Limb (tissue), 2 donors: ENCODE measurements around the gene KRT80.

Source experiments
- DNase-seq, 2 donors: peaks; one replicate each; pipeline ENCODE4 v3.0.0-alpha.2; 2016; ENCODE audit errors: extremely low spot score in 2 of 2

The KRT80 gene

GRCh38 chr12:52229836-52230343, 38.1 kb upstream of the KRT80 start:
- no peak for DNase-seq

- DNase-seq = no peak
Observed at GRCh38 chr12:52228931-52229330, 37.1 kb upstream of the KRT80 start.

DNA sequence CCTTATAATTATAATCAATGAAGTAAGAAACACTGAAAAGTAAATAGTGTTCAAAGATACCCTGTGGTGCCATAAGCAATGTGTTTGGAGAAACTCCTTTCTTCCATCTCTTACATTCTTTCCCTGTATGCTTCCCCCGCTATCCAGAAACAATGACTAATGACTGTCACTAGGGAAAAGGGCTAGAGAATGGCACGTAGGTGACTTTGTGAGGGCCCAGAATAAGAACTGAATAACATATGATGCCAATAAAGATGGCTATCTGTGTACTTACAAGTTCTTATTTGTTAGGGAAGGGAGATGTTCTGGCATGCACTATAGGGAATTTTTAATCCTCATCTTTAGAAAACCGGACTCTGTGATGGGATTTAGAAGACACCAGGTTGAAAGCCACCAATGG, 36.6 kb upstream of the KRT80 start:
- no peak for DNase-seq

DNA sequence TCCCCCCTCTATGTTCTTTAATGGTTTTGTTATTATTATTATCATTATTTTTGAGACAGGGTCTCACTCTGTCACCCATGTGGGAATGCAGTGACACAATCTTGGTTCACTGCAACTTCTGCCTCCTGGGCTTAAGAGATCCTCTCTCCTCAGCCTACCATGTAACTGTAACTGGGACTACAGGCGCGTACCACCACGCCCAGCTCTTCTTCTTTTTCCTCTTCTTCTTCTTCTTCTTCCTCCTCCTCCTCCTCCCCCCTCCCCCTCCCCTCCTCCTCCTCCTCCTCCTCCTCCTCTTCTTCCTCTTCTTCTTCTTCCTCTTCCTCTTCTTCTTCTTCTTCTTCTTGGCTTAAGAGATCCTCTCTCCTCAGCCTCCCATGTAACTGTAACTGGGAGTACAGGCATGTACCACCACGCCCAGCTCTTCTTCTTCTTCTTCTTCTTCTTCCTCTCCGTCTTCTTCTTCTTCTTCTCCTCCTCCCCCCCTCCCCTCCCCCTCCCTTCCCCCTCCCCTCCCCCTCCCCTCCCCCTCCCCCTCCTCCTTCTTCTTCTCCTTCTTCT, 35.9 kb upstream of the KRT80 start:
- DNase-seq = no peak

DNA sequence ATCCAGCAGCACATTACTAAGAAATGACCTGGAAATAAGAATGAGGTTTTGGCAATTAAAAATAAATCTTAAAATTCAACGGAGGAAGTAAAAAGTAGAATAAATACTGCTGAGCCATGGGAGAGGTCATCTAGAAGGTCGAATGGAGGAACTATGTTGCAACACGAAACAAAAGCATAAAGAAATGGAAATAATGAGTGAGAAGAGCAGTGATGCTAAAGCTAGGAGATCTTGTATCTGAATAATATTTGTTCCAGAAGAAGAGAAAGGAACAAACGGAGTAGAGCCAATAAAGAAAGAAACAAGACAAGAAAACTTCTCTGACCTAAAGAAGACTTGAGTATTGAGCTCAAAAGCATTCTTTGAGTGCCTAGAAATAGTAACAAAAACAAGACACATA, 34.6 kb upstream of the KRT80 start:
- no peak for DNase-seq

DNA sequence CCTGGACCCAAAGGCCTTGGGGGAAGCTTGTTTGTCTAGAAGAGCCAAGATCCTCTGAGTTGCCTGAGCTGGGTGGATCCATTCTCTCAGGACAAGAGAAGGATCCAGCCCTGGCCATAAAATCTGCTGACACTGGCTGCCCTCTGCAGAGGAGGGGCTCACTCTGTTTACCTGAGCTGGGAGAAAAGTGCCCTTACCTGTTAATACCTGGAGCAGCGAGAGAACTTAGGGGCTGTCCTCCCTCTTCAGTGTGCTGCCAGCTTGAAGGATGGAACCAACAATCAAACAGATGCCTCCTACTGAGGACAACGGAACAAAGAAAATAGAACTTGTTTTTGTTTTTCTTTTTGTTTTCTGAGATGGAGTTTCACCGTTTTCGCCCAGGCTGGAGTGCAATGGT, 33.9 kb upstream of the KRT80 start:
- DNase-seq = no peak

- DNase-seq = no peak
Observed at GRCh38 chr12:52224151-52224550, 32.3 kb upstream of the KRT80 start.

DNA sequence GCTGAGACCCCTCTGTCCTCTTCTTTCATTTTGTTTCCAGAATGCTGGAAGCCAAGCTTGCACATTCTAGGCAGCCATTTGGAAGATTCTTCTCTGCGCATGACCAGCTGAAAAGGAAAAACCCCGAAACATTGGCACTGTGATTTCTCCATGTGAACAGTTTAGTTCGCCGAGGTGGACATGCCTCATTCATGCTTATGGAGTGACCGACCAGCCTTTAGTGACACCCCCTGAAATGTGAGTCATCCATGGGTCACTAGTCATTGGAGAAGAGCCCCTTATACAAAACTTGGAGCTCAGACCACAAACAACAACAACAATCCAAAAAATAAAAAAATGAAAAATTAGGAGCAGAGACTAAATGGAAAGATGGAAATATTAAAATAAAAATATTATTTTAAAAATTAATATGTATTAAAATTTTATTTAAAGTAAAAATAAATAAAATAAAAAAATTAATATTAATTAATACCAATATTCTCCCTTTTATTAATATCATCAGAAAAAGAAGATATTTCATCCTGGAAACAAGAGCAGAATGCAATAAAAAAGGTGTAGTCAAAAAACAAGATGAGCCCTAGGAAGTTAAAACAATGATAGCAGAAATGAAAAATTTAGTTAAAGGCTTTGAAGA, 31.7 kb upstream of the KRT80 start:
- DNase-seq = no peak

- no peak for DNase-seq
Observed at GRCh38 chr12:52222692-52223091, 30.9 kb upstream of the KRT80 start.

DNA sequence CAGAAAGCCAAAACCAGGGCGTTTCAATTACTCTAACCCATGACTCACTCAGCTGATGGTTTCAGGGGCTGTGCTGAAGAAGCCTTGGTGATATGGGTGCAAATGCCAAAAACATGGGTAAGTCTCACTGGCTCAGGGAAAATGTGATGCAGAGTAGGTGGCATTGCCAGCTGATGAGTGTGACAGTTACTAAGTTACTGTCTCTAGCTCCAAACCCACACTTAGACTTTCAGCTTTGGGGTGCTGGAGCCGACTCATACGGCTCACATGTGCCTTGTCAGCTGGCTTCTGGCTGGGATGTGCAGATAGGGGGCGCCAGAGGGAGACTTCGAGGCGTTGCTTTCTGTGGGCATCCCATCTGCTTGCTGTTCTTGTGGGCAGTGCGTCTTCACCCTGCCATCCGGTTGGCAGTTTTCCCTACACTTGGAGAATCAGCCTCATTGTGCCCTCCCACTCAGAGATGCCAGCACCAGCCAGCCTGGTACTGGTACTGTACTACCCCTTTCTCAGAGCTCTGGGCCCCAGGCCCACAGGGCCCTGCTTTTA, 30.2 kb upstream of the KRT80 start:
- peak in 1 of 2 donors; percentile 52 for DNase-seq

- DNase-seq = no peak
Observed at GRCh38 chr12:52221070-52221781, 29.4 kb upstream of the KRT80 start.

DNA sequence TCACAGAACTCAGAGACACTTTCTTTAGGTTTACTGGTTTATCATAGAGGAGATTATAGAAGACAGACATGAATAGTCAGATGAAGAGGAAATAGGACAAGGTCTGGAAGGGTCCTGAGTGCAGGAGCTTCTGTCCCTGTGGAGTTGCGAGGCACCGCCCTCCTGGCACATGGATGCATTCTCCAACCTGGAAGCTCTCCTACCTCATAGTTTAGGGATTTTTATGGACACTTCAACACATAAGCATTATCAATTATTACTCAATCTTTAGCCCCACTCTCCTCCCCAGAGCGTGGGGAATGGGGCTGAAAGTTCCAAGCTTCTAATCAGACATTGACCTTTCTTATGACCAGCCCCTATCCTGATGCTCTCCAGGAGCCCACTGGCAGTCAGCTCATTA, 28.7 kb upstream of the KRT80 start:
- no peak for DNase-seq

DNA sequence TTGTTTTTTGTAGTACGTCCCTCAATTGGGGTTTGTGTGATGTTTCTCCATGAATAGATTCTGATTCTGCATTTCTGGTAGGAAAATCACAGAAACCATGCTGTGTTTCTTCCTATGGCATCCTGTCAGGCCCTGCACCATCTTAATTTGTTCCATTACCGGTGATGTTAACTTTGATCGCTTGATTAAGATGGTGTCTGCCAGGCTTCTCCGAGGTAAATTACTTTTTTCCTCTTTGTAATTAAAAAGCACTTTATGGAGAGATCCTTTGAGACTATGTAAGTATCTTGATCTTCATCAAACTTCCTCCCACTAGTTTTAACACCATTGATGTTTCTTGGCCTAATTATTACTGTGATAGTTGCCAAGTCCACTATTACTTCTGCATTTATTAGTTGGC, 26.2 kb upstream of the KRT80 start:
- no peak for DNase-seq

- DNase-seq = peak in 1 of 2 donors; percentile 37
Observed at GRCh38 chr12:52217223-52217622, 25.4 kb upstream of the KRT80 start.

DNA sequence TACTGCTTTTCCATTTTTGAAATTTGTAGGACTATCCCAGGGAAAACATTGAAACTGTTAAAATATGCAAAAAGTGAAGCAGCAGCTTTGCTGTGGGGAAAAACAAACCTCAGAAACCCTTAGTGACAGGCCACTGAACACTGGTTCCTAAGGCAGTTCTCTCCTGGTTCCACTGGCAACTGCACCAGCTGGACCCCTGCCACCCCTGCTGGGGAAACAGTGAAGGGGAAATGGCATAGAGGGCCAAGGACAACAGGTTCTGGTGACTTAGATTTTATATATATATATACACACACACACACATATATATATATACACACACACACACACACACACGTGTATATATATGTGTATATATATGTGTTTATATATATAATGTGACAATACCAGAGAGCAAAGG, 25.0 kb upstream of the KRT80 start:
- peak in 1 of 2 donors; percentile 40 for DNase-seq

GRCh38 chr12:52216100-52216499, 24.3 kb upstream of the KRT80 start:
- peak in 1 of 2 donors; percentile 26 for DNase-seq

- no peak for DNase-seq
Observed at GRCh38 chr12:52215587-52216031, 23.8 kb upstream of the KRT80 start.

DNA sequence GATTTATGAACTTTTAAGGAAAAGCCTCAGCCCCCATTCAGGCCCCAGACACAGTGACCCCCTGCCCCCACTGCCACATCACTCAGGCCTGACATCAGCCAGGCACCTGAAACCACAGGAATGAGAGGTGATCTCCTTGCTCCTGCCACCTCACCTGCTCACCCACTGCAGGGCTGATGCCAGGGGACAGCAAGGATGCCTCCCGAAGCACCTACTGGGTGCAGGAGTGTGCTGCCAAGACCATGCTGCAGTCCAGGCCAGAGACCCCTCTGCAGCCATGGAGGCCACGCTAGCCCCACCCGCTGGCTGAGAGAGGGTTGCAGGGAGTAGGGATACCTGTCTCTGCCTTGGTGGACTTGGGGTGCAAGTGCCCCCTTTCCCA, 22.6 kb upstream of the KRT80 start:
- no peak for DNase-seq

DNA sequence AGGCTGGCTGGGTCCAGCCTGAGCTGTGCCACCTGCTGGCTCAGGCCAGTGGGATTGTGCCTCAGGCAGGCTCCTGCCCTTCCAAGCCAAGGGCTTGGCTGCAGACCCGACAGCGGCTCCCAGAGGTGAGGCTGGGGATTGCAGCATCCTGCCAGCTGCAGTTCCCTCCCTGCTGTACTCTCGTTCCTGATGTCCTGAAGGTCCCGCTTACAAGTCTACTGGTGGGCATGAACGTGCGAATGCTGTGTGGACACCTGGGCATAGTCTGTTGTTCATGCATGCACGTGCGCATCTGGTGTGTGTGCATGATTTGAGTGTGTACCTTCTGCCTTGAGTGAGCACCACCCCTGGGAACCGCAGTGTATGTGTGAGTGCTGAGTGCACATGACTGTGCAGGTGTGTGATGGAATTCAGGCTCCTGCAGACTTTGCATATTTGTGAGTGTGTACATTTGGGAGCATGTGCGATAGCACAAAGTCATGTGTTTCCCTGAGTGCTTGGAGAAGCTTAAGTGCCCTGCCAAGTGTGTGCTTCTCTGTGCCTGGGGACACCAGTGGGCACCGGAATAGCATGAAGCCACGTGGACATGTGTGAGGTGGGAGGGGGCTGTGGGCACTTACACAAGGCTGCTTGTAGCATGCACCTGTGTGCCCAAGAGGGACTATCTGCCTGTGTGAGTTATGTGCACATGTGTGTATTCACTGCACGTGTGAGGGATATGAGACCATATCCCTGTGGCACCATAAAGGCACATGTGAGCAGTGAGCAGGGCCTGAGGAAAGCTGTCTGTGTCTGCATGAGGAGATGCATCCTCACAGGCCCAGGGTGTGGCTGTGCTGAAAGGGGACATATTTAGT, 22.0 kb upstream of the KRT80 start:
- DNase-seq = peak in 1 of 2 donors; percentile 76

- no peak for DNase-seq
Observed at GRCh38 chr12:52212701-52213563, 21.1 kb upstream of the KRT80 start.
